H9 (cell line): Measurements from ENCODE around the gene ZNF414. TPM values are rescaled to one million over a fixed set of nuclear protein-coding genes. Genes with fewer than 3 reads are reported as not detected.
A peak's percentile ranks its signal among the peaks of the same experiment; 100 is the strongest.

Experiments
- DNase-seq: peaks from one replicate; pipeline ENCODE4 v3.0.0-alpha.2; 2017
- H2AFZ ChIP-seq: one replicate; pipeline ENCODE4 v1.6.1; 2013; ENCODE audit warnings: mild to moderate bottlenecking, low read length, control low read depth, moderate library complexity
- H2AK5ac ChIP-seq: 2 replicates; pipeline ENCODE4 v1.6.1; 2013; ENCODE audit warnings: low read length, control low read depth, mixed read lengths; ENCODE audit not compliant: insufficient read length
- H2BK120ac ChIP-seq: one replicate; pipeline ENCODE4 v1.6.1; 2013; ENCODE audit warnings: low read depth, mild to moderate bottlenecking, low read length, control low read depth, inconsistent platforms; ENCODE audit not compliant: poor library complexity, severe bottlenecking
- H2BK12ac ChIP-seq: 2 replicates; pipeline ENCODE4 v1.6.1; 2013; ENCODE audit warnings: low read length, control low read depth, mixed read lengths, low read depth; ENCODE audit not compliant: insufficient read length
- H2BK15ac ChIP-seq: 2 replicates; pipeline ENCODE4 v1.6.1; 2013; ENCODE audit warnings: low read depth, low read length, control low read depth
- H2BK20ac ChIP-seq: one replicate; pipeline ENCODE4 v1.6.1; 2013; ENCODE audit warnings: low read depth, mild to moderate bottlenecking, low read length, control low read depth, inconsistent platforms; ENCODE audit not compliant: poor library complexity, severe bottlenecking
- H2BK5ac ChIP-seq: 2 replicates; pipeline ENCODE4 v1.6.1; 2013; ENCODE audit warnings: low read length, control low read depth, mixed read lengths; ENCODE audit not compliant: insufficient read length
- H3K14ac ChIP-seq: 2 replicates; pipeline ENCODE4 v1.6.1; 2013; ENCODE audit warnings: low read length, control low read depth; ENCODE audit not compliant: insufficient read depth
- H3K18ac ChIP-seq: 2 replicates; pipeline ENCODE4 v1.6.1; 2013; ENCODE audit warnings: low read depth, mild to moderate bottlenecking, mixed read lengths, low read length, control low read depth; ENCODE audit not compliant: insufficient read length
- H3K23ac ChIP-seq: 2 replicates; pipeline ENCODE4 v1.6.1; 2013; ENCODE audit warnings: low read length, control low read depth, mixed read lengths, low read depth; ENCODE audit not compliant: insufficient read length
- H3K23me2 ChIP-seq: 2 replicates; pipeline ENCODE4 v1.6.1; 2013; ENCODE audit warnings: low read depth, mild to moderate bottlenecking, mixed read lengths, low read length, control low read depth; ENCODE audit not compliant: insufficient read length, poor library complexity, severe bottlenecking
- H3K27ac ChIP-seq: 2 replicates; pipeline ENCODE4 v1.5.1; 2013; ENCODE audit warnings: low read length, control low read depth, mixed read lengths, low read depth; ENCODE audit not compliant: insufficient read length
- H3K27me3 ChIP-seq: 2 replicates; pipeline ENCODE4 v1.6.1; 2013; ENCODE audit warnings: low read length, control low read depth, inconsistent platforms; ENCODE audit not compliant: insufficient read depth
- H3K4ac ChIP-seq: 2 replicates; pipeline ENCODE4 v1.6.1; 2013; ENCODE audit warnings: low read depth, mild to moderate bottlenecking, control low read depth, inconsistent platforms, low read length, moderate library complexity
- H3K4me1 ChIP-seq: 2 replicates; pipeline ENCODE4 v1.6.1; 2013; ENCODE audit warnings: low read length, control low read depth, inconsistent platforms; ENCODE audit not compliant: insufficient read depth
- H3K4me2 ChIP-seq: 2 replicates; pipeline ENCODE4 v1.6.1; 2013; ENCODE audit warnings: low read length, control low read depth, mixed read lengths; ENCODE audit not compliant: insufficient read length, insufficient read depth
- H3K56ac ChIP-seq: 2 replicates; pipeline ENCODE4 v1.6.1; 2013; ENCODE audit warnings: low read depth, mild to moderate bottlenecking, mixed read lengths, low read length, control low read depth; ENCODE audit not compliant: insufficient read length
- H3K79me1 ChIP-seq: 2 replicates; pipeline ENCODE4 v1.6.1; 2013; ENCODE audit warnings: low read depth, mild to moderate bottlenecking, moderate library complexity, low read length, control low read depth, inconsistent platforms; ENCODE audit not compliant: insufficient read depth, poor library complexity, severe bottlenecking
- H3K79me2 ChIP-seq: 2 replicates; pipeline ENCODE4 v1.6.1; 2013; ENCODE audit warnings: low read length, control low read depth, inconsistent platforms; ENCODE audit not compliant: insufficient read depth
- H3K9ac ChIP-seq: 2 replicates; pipeline ENCODE4 v1.6.1; 2013; ENCODE audit warnings: low read length, control low read depth, mixed read lengths; ENCODE audit not compliant: insufficient read length; ENCODE audit errors: extremely low read depth
- H3K9me3 ChIP-seq: one replicate; pipeline ENCODE4 v1.6.1; 2013; ENCODE audit warnings: low read depth, low read length, inconsistent platforms; ENCODE audit not compliant: control insufficient read depth
- H3T11ph ChIP-seq: one replicate; pipeline ENCODE4 v1.6.1; 2013; ENCODE audit warnings: mild to moderate bottlenecking, low read length, control low read depth, inconsistent platforms
- H4K20me1 ChIP-seq: one replicate; pipeline ENCODE4 v1.6.1; 2013; ENCODE audit not compliant: control insufficient read depth, insufficient read length, insufficient read depth
- H4K5ac ChIP-seq: 2 replicates; pipeline ENCODE4 v1.6.1; 2013; ENCODE audit warnings: low read depth, mild to moderate bottlenecking, mixed read lengths, low read length, control low read depth; ENCODE audit not compliant: insufficient read length
- H4K8ac ChIP-seq: replicated peaks from 2 replicates; pipeline ENCODE4 v1.6.1; 2013; ENCODE audit warnings: low read length, control low read depth, mixed read lengths, low read depth; ENCODE audit not compliant: insufficient read length
- H4K91ac ChIP-seq: 2 replicates; pipeline ENCODE4 v1.6.1; 2013; ENCODE audit warnings: low read depth, mild to moderate bottlenecking, moderate library complexity, mixed read lengths, low read length, control low read depth; ENCODE audit not compliant: insufficient read length
- H3K27ac Mint-ChIP-seq, 3 experiments: 2 replicates in 2 of 3; 3 replicates in 1 of 3; pipeline ENCODE4 v1.8.0; 2020 to 2021; ENCODE audit warnings: mixed read lengths in 3 of 3, mild to moderate bottlenecking in 1 of 3, moderate library complexity in 1 of 3
- H3K27me3 Mint-ChIP-seq: 2 replicates; pipeline ENCODE4 v1.8.0; 2021; ENCODE audit warnings: low read depth, mild to moderate bottlenecking, moderate library complexity, mixed read lengths
- H3K36me3 Mint-ChIP-seq, 3 experiments: 2 replicates in 2 of 3; 3 replicates in 1 of 3; pipeline ENCODE4 v1.8.0; 2020 to 2021; ENCODE audit warnings: low read depth in 3 of 3, mixed read lengths in 3 of 3; ENCODE audit not compliant: insufficient read depth in 1 of 3
- H3K4me1 Mint-ChIP-seq, 2 experiments: 2 replicates each; pipeline ENCODE4 v1.8.0; 2020; ENCODE audit warnings: mixed read lengths in 2 of 2
- H3K4me3 Mint-ChIP-seq, 2 experiments: 2 replicates in 1 of 2; 3 replicates in 1 of 2; pipeline ENCODE4 v1.8.0; 2020 to 2021; ENCODE audit warnings: mild to moderate bottlenecking in 2 of 2, mixed read lengths in 2 of 2, moderate library complexity in 1 of 2
- H3K9me3 Mint-ChIP-seq, 2 experiments: 2 replicates in 1 of 2; 3 replicates in 1 of 2; pipeline ENCODE4 v1.8.0; 2020; ENCODE audit warnings: mild to moderate bottlenecking in 2 of 2, mixed read lengths in 2 of 2, moderate library complexity in 1 of 2
- CTCF ChIP-seq: fragments of 200-600 bp; sonication (generic); conservative IDR thresholded peaks from 3 replicates; pipeline ENCODE4 v1.8.0; 2021; ENCODE audit warnings: antibody characterized with exemption, mild to moderate bottlenecking
- WGBS: extraction: QIAGEN DNeasy Blood & Tissue Kit; methylation state at CpG from one replicate; pipeline ENCODE4 v1.1.7; 2013; ENCODE audit warnings: missing lambda C conversion rate, low lambda C conversion rate, mixed read lengths; ENCODE audit not compliant: insufficient read length; ENCODE audit errors: extremely low coverage; 5-methylcytosine and 5-hydroxymethylcytosine counted together
- total RNA-seq: library from RNA; stranded (reverse); gene quantifications from 2 replicates; pipeline ENCODE4 v1.2.1, GENCODE V29; 2021

The ZNF414 gene
- total RNA-seq, 1 experiment from 2014 or later, result 29.3 TPM

GRCh38 chr19:8545743-8546142 is 31.8 kb upstream of the ZNF414 start:
- Mint-ChIP-seq H3K4me1 (no peaks in the 10 kb centered on the region), H3K4me3 (no peak overlapping the region), H3K27me3 (no peaks in the 10 kb centered on the region; the same call in none of the 2 replicates), H3K27ac (peak overlapping the region in 1 of 3 experiments; percentile 55; a peak in 1 of 7 replicates), H3K9me3 (no peaks in the 10 kb centered on the region; a peak in 1 of 5 replicates), H3K36me3 (peaks cover 15 to 25% (median 22%) of the 10 kb centered on the region in 3 experiments; a peak in 6 of 7 replicates)
- H2AFZ ChIP-seq, result no peak overlapping the region
- no peak overlapping the region for H3K18ac ChIP-seq
- no peak overlapping the region for H4K5ac ChIP-seq
- H3K23ac ChIP-seq, result no peak overlapping the region
- no peaks in the 10 kb centered on the region for H3K79me1 ChIP-seq
- H4K8ac ChIP-seq, result no peak overlapping the region
- no peak overlapping the region for H2BK120ac ChIP-seq
- H3T11ph ChIP-seq, result no peak overlapping the region
- H3K27ac ChIP-seq, result no peak overlapping the region
- no peak overlapping the region for H2BK15ac ChIP-seq
- H3K4ac ChIP-seq, result no peak overlapping the region
- no peak overlapping the region for H2BK12ac ChIP-seq
- no peak overlapping the region for H3K4me2 ChIP-seq
- H3K79me2 ChIP-seq, result no peaks in the 10 kb centered on the region
- DNase-seq, result no peak
- no peaks in the 10 kb centered on the region for H4K20me1 ChIP-seq
- WGBS, result no CpG with 5 or more reads among the region's 8 CpGs
- H4K91ac ChIP-seq, result no peak overlapping the region
- no peak overlapping the region for H3K14ac ChIP-seq
- no peak overlapping the region for H2AK5ac ChIP-seq
- no peaks in the 10 kb centered on the region for H3K27me3 ChIP-seq
- H3K23me2 ChIP-seq, result no peaks in the 10 kb centered on the region
- no peak overlapping the region for H2BK20ac ChIP-seq
- no peaks in the 10 kb centered on the region for H3K9me3 ChIP-seq
- H2BK5ac ChIP-seq, result no peak overlapping the region
- H3K9ac ChIP-seq, result no peak overlapping the region
- H3K56ac ChIP-seq, result no peak overlapping the region
- H3K4me1 ChIP-seq, result no peaks in the 10 kb centered on the region
- TF ChIP-seq CTCF, result no peak
